ENCODE measurements around the gene CYP19A1.

GRCh38 chr15:51374131-51374530, 35.7 kb upstream of the CYP19A1 start:
- no peak for TF ChIP-seq CTCF (IDR thresholded peaks at IDR 0.05 in 2 of 3, conservative IDR thresholded peaks at IDR 0.05 in 1 of 3; ENCODE audit: control insufficient read depth in 2 of 3, extremely low read depth in 1 of 3, insufficient read depth in 1 of 3, low read depth in 3 of 3, low read length in 3 of 3)
- no peak for TF ChIP-seq BHLHE40 (IDR thresholded peaks at IDR 0.05; ENCODE audit: borderline replicate concordance in 1 of 2, low read depth in 2 of 2, low read length in 1 of 2)
- no peak for TF ChIP-seq POLR2AphosphoS5 (IDR thresholded peaks at IDR 0.05; ENCODE audit: low read length)
- no peak for TF ChIP-seq ZNF384 (IDR thresholded peaks at IDR 0.05; ENCODE audit: borderline replicate concordance, low read depth, low read length)
- TF ChIP-seq KAT2A (conservative IDR thresholded peaks at IDR 0.05; ENCODE audit: control insufficient read depth, low read depth, low read length), result no peak
- TF ChIP-seq CEBPB (IDR thresholded peaks at IDR 0.05; ENCODE audit: borderline replicate concordance in 1 of 2, low read depth in 2 of 2, low read length in 2 of 2), result no peak
